Stimulated activated CD8-positive, alpha-beta memory T cell treated with anti-CD3 and anti-CD28 coated beads, Interleukin-15, amount 100 ng/mL, for 24 hours (primary cell): Measurements from ENCODE around the gene EEF1G.
A peak's percentile ranks its signal among the peaks of the same experiment; 100 is the strongest.
"Not testable (repeated sequence)": the region's sequence is repeated elsewhere in the genome, so short reads cannot be mapped to it uniquely, and the experiment has no call there.

ENCODE experiments used
- DNase-seq: peaks from one replicate; pipeline ENCODE4 v3.0.0-alpha.2; 2020; ENCODE audit warnings: low read depth

EEF1G gene

DNA sequence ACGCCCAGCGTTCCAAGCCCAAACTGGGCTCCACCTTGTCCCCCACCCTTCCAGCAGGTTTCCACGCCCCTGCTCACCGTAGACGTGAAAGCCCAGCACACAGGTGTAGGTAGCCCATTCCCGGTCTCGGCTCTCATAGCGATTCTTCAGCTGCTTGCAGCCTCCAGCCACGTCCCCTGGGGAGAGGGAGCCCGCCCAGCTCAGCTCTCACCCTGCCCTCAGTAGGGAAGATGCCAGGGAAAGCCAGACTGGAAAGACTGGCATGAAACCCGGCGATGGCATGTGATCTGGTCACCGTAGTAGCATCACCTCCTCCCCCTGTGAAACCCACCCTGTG is 29.3 kb upstream of the EEF1G start:
- no peak for DNase-seq

DNA sequence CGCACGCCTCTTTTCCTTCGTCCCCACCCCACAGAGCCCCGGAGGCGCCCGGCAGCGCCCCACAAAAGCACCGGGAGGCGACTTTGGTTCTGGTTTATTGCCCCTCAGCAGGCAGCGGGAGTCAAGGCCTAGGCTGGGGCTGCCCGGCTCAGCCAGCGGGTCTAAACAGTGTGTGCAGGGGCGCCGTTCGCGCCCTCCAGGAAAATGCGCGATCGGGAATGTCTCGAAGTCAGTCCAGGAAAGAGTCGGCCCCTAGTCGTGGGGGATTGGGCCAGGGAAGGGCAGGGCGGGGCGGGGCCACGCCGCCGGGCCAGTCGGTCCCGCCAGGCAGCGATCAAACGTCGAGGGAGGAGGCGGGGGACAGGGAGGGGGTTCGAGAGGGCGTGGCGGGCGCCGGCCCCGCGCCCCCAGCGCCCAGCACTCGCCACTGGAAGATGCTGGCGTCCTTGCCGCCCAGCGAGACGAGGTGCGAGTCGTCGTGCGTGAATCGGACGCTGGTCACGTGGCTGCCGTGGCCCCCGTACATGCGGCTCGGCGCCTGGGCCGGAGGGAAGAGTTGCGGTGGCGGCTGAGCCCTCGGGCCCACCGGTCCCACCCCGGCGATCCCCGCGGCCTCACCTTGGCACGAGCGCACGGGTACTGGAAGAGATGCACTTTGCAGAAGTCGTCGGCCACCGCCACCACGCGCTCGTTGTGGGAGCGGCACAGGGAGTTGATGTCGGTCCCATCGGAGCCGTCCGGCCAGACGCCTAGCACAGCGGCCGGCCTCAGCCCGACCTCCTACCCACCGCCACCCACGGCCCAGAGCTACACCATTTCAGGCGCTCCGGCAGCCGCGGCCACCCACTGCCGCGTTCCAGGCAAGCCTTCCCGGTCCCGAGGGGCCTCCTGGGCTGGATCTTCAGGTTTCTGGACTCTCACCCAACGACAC is 28.7 kb upstream of the EEF1G start:
- no peak for DNase-seq

DNA sequence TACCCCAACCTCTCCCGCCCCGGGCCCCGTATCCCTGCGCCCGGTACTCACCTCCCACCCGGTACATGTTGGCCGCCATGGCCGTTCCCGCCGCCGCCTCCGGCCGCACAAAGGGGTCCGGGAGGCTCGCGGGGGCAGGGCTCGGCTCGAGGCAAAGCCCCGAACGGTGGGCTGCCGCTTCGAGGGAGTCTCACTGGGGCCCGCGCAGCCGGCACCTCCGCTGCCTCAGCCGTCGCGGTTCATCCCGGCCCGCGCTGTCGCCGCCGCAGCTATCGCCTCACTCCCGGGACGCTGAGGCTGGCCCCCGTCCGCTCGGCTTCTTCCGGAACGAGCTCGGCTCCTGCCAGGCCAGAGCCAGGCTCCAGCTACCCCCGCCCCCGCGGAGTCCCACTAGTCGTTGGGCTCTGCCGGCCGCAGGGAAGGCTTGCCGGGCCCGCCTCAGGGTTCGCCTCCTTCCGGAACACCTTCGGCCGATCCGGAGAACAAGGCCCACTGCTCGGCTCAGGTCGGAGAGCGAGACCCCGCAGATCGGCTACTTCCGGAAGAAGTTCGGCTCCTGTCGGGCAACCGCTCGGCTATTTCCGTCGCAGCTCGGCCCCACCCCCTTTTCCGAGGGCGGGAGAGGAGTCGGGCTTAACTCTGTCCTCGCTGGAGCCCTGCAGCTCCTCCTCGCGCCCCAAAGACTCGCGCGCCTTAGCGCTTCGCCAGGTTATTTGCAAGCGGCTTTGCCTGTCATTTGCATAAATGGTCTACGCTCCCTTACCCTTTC is 27.9 kb upstream of the EEF1G start, which contains the start of gene MTA2:
Gene MTA2, minus strand, starts transcription at position 494 of the 769 bp plus-strand sequence. Its CDS starts 415 bp downstream, at position 79.
- peak; percentile 95 for DNase-seq

DNA sequence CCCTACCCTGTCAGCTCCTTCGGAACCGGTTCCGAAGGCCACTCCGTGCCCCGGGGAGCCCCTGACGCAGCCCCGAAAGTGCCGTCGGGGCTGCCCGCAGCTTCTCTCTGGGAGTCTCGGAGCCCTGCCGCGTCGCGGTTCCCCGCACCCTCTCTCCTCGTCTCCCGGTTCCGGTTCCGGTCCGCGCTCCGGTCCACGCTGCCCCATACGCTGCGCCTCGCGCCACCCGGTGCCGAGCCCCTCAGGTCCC is 27.4 kb upstream of the EEF1G start:
- DNase-seq, result no peak

- DNase-seq, result no peak
Observed at GRCh38 chr11:62600367-62601121, 26.9 kb upstream of the EEF1G start.

GRCh38 chr11:62599901-62600300 is 26.2 kb upstream of the EEF1G start:
- no peak for DNase-seq

DNA sequence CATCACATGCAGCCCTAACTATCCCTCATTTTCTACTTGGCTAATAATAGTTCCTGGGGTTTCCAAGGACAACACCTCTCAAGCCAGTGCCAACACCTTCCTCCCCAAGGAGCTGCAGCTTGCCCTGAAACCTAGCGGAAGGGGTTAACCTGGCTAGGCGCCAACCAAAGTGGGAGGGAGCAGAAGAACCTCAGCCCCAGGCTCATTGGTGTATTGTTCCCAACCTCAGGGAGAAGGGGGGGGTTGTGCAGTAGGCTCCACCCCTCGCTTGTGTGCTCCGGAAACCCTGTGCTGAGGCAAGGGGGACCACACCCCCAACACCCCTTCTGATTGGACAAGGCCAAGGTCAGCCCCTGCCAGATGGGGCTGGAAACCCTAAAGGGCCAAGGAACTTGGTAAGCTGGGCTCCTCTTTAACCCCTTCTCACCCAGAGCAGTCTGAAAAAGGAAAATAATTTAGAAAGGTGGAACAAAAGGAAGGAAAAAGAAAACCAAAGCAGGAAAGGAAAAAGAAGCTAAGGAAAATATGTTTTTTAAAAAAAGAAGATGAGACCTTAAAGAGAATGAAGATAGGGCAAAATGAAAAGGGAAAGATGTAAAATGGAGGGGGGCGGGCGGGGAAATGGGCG is 25.5 kb upstream of the EEF1G start:
- peak; percentile 76 for DNase-seq

DNA sequence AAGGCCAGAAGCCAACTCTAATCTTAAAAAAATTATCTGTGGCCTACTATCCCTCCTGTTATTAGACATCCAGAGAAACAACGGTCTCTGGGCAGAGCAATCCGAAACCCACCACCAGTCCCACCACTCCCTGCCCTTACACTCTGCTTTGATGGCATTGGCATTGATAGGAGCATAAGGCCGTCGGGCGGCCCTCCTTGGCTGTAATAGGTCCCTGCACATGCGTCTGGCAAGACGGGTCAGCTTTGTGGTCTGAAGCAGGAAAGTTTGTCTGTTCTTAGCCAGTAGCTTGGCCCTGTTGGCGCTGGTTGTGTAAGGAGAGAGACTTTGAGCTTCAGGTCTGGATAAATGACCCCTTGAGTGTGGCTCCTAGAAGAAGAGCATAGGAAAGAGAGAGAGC is 21.4 kb upstream of the EEF1G start:
- DNase-seq, result no peak

DNA sequence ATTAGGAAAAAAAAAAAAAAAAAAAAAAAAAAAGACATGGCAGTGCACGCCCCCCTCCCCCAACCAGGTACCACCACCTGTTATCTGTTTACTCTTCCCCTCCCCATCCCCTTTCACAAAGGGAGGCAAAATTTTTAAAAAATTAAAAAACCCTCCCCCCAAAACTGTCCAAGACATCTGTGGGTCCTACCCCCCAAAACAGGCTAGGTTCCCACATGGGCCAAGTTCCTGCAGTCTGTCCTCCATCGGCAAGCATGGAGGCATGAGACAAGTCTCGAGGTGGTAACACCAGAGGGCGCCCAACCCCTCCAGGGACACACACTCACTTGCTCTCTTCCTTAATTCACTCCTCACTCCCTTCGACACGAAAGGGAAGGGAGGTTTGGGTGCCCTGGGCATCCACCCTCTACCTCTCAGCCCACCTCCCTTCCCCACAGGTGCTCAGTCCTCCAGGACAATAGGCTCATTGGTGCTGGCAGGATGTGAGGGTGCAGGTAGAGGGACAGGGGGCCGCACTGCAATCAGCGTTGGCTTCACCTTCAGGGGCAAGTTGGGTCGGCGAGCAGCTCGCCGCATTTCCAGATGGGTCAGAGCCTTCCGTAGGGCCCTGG is 19.8 kb upstream of the EEF1G start:
- no peak for DNase-seq

- DNase-seq, result no peak
Observed at GRCh38 chr11:62592989-62593421, 19.3 kb upstream of the EEF1G start.

GRCh38 chr11:62592146-62592815 is 18.6 kb upstream of the EEF1G start:
- DNase-seq, result no peak

DNA sequence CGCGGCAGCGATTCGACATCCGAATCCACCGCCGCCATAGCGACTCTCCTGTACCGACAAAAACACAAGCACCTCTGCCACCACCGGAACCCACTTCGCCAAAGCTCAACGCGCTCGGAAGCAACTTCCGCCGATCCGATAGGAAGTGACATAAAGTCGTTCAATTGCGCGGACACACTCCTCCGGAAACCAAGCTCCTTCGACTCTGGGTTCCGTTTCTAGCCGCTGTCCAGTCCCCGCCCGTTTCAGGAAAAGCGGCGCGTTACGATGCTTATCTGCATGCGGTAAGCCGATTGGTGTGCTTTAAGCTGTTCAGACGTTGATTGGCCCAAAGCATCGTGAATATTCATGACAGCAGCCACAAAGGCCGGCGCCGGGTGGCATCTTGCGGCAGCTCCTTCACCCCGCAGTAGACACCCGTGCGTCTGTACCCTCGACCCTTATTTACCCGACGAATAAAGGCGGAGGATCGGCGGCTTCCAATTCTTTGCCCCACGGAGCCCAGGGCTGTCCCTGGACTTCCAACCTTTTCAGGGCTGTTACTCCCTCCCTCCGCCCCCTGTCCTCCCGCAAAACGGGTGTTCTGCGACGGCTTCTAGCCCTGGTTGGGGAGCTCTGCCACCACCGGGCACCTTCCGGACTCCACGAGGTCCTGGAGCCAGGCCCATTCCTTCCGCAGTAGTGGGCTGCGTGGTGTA is 17.9 kb upstream of the EEF1G start, which contains the start of gene TUT1:
Gene TUT1, minus strand, starts transcription at position 76 of the 698 bp plus-strand sequence. Its CDS starts 38 bp downstream, at position 38.
- DNase-seq, result peak; percentile 79

GRCh38 chr11:62588966-62589637 is 15.4 kb upstream of the EEF1G start:
- DNase-seq, result no peak

GRCh38 chr11:62585356-62585755 is 11.7 kb upstream of the EEF1G start:
- DNase-seq, result not testable (repeated sequence)

DNA sequence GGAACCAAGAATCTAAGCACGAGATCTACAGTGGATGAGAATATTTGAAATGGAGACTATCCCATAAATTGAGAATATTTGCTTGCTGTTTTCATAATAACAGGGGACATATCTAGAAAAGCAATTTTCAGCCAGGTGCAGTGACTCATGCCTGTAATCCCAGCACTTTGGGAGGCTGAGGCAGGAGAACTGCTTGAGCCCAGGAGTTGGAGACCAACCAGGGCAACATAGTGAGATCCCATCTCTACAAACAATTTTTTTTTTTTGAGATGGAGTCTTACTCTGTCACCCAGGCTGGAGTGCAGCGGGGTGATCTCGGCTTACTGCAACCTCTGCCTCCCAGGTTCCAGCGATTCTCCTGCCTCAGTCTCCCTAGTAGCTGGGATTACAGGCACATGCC is 8.0 kb upstream of the EEF1G start:
- not testable (repeated sequence) for DNase-seq

- DNase-seq, result no peak
Observed at GRCh38 chr11:62580959-62581715, 7.4 kb upstream of the EEF1G start.

- DNase-seq, result no peak
Observed at GRCh38 chr11:62579252-62579651, 5.6 kb upstream of the EEF1G start.

DNA sequence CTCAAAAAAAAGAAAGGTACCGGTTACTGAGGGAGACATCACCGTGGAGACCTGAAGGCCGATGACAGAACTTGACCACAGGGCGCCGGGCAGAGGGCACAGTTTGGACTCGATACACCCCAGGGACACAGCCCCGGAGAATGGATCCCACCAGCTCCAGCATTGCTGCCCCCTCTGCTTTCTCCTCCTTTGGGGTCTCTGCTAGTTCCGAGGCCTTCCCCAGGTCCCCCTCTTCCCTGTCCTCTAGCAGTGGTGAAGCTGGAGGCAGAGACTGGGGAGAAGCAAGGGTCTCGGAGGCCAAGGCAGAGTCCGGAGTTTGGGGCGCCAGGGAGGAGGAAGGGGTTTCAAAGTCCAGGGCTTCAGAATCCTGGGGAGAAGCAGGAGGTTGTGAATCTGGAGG is 4.8 kb upstream of the EEF1G start:
- DNase-seq, result no peak
